GM19035 (cell line): ENCODE data around the gene MED14.
"Not testable (repeated sequence)": the region's sequence is repeated elsewhere in the genome, so short reads cannot be mapped to it uniquely, and the experiment has no call there.

Experiments
- ATAC-seq: cut with Tn5 transposase; IDR thresholded peaks from one replicate; pipeline ENCODE4 v1.9.1; 2021; ENCODE audit not compliant: unreplicated experiment

The MED14 gene

DNA sequence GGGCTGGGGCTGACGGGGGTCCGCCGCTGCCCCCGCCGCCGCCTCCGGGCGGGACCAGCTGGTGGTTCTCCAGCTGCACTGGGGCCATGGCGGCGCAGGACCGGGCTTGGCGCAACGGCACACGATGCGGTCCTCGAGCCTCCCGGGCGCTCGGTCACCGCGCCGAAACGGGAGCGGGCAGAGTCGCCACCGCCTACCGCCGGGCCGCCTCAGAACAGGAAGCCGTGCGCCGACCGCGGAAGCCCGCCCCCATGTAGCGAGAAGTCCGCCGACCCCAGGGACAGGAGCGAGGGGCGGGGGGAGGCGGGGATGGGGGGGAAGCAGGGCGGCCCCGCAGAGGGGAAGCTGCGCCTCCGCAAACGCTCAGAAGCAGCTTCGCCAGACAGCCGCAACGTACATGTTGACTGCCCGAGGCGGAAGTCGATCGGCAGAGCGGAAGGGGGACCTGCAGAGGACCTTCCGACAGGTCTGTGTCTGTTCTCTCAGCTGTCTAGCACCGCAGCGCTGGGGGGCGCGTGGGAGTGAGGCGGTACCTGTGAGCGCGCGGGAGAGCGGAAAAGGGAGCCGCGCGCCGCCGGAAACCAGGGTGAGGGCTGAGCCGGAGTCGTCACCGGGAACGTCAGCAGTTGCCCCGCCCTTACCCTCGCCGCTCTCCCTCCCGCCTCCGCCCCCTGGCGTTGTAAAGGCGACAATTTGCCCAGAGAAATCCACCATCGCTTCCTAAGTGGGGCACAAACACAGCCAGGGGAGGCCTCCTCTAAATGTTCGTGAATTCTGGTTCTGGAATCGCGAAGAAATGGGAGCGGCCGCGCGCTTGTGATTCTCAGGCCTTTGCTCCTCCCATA lies at the start of gene MED14:
MED14 (minus strand) TSS at position 218 of the 845 bp plus-strand sequence; CDS start at position 88, 130 bp downstream.
- ATAC-seq = peak; percentile 90

DNA sequence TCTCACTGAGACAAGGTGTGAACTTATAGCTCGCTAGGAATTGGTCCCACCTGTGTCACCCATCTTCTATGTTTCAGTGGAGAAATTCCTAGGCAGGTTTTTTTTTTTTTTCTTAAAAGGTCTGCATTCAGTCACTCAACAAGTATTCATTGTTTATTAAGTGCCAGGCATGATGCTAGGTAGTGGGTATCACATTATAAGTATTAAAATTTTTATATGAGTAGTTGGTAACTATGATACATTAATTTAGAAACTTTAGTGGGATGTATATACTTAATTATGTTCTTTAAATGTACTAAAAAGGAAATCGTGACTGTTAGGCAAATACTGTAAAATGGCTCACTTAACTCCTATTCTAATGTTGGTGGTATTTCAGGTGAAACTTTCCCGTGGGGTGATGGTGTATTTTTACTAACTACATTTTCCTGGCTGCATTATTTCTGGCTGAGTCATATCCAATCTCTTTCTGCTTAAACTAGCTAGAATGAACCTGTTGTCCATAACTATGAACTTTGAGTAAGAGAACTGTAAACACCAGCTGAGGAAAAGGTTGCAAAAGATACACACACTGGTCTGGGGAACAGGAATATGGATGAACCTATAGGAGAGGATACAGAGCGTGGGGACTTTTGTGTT lies 49.3 kb upstream of the MED14 start:
- ATAC-seq = no peak

DNA sequence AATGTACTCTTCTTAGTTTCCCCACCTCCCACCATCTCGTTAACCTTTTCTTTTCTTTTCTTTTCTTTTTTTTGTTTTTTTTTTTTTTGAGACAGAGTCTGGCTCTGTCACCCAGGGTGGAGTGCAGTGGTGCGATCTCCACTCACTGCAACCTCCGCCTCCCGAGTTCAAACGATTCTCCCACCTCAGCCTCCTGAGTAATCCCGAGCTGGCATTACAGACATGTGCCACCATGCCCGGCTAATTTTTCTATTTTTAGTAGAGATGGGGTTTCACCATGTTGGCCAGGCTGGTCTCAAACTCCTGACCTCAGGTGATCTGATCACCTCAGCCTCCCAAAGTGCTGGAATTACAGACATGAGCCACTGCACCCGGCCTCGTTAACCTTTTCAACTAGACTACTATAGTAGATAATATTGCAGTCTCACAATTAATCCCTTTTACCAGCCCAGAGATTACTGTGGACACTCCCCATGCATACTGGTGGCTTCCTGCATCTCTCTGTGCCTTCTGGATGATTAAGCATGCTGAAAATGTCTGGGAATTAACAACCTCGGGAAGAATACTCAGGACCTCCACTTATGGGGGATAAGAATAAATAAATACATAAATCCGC lies 47.4 kb upstream of the MED14 start:
- not testable (repeated sequence) for ATAC-seq

DNA sequence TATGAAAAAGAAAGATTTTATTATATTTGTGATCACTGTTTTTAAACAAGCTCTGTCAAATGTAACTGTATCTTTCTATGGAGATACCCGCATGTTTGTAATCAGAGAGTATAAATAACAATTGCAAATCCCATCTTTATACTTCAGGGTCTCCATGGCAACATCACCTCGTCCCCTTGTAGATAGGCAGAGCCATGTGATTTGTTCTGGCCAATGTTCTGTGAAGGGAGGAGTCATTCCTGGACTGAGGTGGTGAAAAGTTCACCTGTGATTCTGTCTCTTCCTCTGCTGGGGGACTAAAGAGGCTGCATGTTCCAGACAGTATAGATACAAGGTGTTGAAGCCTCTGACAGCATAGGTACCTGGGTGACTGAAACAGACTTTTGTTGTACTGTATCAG lies 45.6 kb upstream of the MED14 start:
- no peak for ATAC-seq

DNA sequence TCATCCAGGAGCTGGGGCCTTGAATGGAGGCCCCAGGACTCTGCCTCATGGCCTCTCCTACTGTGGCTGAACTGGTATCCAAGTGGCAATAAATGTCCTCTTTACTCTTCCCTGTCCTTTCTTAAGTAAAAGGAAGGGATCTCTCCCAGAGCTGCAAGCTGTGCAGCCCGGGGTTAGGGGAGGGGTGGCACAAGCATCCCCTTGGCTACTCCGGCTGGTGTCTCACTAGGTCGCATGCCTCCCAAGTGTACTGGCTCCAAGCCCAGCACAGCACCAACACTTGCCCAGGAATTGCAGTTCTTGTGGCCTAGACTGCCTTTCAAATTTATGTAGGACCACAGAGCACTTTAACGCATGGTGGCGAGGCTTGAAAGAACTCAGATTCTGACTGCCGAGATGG lies 44.7 kb upstream of the MED14 start:
- no peak for ATAC-seq

DNA sequence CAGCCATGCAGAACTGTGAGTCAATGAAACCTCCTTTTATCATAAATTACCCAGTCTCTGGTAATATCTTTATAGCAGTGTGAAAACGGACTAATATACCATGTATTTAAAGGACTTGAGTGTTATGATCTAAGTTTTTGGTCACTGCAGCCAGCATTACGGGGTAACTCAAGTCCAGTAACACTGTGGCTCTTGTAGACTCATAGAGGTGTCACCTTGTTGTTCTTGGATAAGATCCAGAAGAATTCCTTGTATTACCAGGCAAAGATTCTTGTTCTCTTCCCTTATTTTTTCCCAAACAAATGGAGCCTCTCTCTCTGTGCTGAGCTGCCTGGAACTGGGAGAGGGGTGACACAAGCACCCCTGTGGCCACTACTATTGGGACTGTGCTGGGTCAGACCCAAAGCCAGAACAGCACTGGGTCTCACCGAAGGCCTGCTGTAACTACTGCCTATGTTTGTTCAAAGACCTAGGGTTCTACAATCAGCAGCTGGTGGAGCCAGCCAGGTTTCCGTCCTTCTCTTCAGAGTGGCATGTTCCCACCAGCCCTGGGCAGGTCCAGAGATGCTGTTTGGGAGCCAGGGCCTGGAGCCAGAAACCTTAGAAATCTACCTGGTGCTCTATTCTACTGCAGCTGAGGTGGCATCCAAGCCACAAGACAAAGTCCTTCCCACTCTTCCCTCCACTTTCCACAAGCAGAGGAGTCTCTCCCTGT lies 43.7 kb upstream of the MED14 start:
- ATAC-seq = no peak

DNA sequence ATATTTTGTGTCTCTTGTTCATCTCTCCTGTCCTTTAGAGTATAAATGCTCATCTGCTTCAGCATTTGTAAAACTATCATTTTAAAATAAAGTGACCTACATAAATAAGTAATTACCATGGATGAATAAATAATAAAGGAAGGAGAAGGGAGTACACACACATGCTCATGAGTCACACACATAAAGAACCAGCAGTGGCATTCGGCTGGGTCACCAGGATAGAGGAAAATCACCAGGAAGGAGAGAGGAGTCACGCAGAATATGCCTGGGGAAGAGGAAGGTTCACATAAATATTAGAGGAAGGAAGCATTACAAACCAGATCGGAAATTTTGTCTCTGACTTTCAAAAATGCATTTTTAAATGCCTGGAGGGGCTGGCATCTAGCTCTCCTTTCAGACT lies 38.5 kb upstream of the MED14 start:
- ATAC-seq = no peak

DNA sequence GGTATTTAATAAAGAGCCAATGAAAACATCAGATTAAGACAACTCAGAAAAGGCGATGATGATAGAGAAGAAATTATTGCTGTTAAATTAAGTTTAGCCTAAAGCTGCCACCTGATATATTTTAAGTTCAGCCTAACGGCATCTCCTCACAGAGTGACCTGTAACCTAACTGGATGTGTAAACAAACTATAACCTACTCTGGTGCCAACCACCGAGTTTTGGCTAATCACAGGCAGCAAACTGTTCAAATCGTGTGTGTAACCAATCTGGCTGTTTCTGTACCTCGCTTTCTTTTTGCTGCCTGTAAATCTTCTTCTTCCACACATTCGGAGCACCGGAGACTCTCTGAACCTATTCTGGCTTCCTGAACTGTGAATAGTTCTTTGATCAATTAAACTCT lies 37.8 kb upstream of the MED14 start:
- no peak for ATAC-seq

DNA sequence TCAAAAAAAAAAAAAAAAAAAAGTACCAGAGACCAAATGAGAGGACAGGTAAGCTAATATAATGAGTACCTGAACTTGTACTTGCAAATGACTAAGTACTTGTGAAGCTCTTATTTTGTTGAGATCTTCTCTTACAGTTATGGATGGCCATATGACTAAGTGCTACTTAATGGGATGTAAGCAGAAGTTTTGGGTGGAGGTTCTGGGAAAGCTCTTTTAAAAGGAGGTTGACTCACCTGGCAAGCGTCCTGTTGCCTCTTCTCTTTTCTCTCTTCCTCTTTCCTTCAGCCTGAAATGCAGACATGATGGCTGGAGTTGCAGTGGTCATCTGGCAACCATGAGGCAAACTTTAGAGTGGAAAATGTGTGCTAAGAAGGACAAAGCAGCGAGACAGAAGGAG lies 36.9 kb upstream of the MED14 start:
- ATAC-seq = no peak

DNA sequence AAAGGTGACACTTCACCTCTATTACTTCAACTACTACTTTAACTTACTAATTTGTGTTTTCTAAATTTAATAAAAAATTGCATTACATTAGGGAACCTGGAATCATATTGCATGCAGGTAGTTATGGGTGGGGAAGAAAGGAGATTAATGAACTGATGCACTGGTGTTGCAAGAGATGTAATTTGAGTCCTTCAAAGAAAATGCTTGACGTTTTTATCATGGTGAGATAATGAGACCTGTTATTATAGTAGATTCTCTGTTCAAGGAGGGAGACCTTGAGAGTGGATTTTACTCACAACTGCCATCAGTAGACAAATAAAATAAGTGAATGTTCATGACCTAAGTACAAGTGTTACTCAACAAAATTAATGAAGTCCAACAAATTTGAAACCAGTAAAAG lies 26.4 kb upstream of the MED14 start:
- ATAC-seq = no peak

DNA sequence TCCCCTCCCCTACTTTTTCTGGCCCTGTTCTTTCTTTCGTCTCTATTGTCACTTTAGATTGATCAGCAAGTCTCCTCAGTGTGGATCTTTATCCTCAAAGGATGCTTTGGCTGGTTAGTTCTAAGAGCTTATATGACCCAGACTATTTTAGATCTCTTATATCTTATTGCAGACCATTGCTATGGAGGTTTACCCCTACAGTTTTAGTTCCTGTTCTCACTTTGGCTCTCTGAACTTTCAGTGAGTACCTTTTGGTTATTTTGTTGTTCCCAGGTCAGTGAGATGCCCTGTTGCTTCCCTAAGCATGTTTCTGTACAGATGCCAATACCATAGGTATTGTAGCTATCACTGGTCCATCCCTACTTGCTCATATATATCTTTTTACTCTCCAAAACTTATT lies 24.0 kb upstream of the MED14 start:
- no peak for ATAC-seq

DNA sequence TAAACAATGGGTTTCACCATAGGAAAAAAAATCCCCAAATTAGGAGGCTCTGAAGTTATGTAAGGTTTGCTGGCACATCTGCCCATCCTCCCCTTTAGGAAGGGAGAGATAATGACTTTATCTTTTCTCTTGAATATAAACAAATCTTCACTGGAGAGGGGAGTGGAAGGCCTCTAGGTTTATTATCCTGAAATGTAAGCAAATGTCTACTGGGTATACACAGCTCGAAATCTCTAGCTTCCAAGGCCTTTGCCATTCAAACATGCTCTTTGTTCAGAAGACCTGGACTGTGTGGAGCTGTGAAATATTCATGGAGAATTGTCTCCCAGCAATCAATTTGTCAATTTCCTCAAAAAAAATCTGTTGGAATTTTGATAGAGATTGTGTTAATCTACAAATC lies 21.7 kb upstream of the MED14 start:
- ATAC-seq = no peak

DNA sequence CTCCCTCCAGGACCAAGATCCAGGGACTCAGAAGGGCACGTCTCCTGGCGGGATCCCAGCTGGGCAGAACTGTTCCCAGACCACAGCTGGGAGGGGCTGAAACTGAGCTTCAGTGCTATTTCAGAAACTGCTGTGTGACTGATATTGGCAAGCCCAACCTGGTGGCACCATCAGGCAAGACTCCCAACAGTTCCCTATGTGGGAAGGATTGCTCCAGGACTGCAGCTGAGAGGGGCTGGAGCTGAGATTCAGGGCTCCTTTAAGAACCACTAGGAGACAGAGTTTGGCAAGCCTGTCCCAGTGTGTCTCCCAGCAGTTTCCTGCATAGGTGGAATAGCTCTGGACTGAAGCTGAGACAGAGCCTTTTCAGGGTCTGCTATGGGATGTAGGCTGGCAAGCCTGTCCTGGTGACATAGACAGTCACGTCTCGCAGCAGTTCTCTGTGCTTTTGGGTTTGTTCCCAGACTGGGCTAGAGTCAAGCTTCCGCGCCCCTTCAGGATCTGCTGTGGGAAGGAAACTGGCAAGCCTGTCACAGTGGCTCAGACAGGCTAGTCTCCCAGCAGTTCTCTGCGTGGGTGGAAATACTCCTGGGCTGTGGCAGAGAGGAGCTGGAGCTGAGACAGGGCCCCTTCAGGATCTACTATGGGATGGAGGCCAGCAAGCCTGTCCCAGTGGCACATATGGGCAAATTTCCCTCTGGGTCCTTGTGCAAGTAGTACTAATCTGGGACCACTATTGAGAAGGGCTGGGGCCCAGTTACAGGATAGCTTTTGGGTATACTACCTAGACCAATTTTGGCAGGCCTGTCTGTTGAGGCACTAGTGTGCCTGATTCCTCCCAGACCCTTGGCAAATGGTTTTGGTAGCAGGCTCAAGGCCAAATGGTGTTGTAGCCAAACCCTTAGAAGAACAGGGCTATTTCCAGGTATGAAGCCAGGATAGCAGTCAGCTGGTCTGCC lies 20.2 kb upstream of the MED14 start:
- no peak for ATAC-seq

DNA sequence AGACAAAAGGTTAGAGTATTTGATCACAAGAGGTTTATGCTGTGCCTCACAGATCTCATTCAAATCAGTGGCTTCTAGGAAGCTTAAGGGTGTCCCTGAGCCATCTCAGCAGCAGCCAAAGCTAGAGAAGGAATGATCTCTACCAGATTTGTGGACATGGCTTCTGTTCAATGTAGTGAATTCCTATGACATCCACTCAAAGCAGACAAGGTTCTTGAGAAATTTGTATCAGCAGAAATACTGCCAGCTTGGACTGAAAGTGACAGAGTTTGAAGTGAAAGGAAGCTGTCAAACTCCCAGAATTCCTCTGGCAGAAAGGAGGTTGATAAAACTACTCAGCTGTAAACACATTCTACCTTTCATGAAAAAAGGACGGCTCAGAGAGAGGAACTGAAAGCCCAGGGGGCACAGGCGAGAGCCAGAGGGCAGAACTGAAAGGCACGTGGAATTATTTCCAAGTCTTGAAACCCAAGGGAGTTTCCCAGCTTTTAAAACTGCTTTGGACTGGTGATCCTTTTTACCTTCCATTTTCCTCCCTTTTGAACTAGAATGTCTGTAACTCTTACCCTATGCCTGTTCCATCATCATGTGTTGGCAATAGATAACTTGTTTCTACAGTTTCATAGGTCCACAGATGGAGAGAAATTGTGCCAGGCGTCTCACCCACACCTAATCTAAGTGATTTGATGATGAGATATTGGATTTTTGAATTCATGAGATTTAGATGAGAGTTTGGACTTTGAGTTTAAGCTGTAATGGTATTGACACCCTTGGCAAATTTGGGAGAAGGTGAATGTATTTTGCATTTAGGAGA lies 14.5 kb upstream of the MED14 start:
- ATAC-seq = no peak

DNA sequence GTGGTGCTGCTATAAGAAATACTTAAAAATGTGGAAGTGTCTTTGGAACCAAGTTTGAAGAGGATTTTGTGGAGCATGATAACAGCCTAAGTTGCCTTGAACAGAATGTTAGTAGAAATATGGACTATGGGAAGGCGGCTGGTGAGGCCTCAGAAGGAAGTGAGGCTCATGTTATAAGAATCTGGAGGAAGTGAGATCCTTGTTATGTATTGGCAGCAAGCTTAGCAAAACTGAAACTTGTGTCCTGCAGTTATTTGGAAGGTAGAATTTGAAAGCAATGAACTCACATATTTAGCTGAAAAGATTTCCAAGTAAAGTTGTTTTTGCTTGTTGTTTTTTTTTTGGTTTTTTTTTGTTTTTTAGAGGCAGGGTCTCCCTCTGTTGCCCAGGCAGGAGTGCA lies 13.6 kb upstream of the MED14 start:
- no peak for ATAC-seq

DNA sequence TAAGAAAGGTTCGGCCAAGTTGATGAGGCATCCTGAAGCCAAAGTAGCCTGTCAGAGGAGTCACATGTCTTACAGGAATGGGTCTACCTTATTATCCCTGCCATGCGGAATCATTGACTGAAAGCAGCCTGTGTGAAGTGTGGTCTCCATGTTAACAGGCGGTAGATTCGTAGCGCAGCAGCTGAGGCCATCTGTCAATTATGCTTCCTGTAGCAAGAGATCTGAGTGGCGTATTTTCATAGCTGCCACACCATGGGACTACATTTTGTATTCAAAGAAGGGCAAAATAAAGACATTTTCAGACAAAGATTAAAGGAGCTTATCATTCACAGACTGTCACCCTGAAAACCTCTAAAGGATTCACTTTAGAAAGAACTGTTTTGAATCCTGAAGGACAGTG lies 11.2 kb upstream of the MED14 start:
- no peak for ATAC-seq

DNA sequence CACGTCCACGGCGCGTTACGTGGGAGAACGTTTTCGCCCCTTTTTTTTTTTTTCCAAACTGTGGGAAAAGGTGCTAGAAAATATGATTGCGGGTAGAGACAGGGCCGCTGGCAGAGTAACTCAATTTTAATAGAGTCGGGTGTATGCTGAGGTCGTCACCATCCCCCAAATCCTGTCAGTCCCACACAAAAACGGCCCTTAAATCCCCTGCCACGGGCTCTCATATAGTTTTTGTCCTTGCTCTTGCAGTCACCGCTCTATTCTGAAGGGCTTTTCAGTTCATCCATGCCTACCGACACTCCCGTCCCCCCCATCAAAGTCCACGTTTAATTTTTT lies 796 bp upstream of the MED14 start:
- peak; percentile 4 for ATAC-seq

DNA sequence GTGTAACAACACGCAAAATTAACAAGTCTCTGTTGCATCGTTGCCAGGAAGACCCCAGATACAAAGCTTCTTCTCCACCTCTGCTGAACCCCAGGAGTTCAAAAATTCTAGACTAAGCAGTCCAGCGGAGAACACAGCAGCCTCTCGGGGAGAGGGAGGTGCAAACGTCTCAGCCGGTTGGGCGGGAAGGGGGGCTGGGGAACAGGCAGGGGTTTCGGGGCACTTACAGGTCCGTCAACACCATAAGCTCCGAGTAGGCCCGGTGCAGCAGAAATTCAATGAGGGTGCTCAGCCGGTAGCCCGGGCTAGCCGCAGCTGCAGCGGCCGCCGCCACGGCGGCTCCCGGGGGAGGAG lies 394 bp downstream of the MED14 start:
- no peak for ATAC-seq

DNA sequence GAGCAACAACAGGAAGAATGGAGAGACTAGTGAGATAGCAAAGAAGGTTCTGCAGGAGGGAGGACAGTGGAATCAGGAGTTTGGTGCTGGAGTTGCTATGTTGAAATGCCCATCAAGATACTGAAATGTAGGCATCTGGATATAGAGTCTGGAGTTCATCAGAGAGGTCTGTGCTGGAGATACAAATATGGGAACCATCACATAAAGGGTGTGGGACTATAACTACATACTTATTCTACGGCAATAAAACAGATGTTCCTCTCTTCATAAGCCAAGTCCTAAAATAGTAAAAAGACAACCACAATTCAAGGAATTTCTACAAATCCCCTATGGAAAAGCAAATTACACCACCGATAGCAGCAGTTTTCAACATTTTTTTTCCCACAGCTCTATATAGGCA lies 1.6 kb downstream of the MED14 start:
- ATAC-seq = no peak

DNA sequence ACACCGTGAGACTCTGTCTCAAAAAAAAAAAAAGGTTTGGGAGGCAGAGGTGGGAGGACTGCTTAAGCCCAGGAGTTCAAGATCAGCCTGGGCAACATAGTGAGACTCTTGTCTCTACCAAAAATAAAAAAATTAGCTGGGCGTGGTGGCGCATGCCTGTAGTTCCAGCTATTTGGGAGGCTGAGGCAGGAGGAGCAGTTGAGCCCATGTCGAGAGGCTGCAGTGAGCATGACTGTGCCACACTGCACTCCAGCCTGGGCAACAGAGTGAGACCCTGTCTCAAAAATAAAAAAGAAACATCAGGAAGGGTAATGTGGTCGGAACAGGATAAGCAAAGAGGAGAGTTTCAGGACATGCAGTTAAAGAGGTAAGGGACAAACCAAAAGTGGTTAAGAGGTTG lies 2.8 kb downstream of the MED14 start:
- ATAC-seq = not testable (repeated sequence)
